SK-N-MC (cell line): ENCODE results near the gene XPO5.

ENCODE experiments used
- EZH2 ChIP-seq: fragments of 200-600 bp; sonication (generic); IDR thresholded peaks from one replicate; pipeline ENCODE4 v1.6.1; 2017; ENCODE audit warnings: antibody characterized with exemption
- FOXP2 ChIP-seq: optimal IDR thresholded peaks from 2 replicates; pipeline ENCODE3; 2011; ENCODE audit warnings: mild to moderate bottlenecking, moderate library complexity; ENCODE audit not compliant: insufficient read depth; ENCODE audit errors: extremely low read length, control extremely low read depth
- POLR2AphosphoS5 ChIP-seq: IDR thresholded peaks from 2 replicates; pipeline ENCODE4 v1.6.1; 2012; ENCODE audit warnings: mild to moderate bottlenecking, low read depth, low read length, borderline replicate concordance

- TF ChIP-seq EZH2 (no peak), POLR2AphosphoS5 (no peak), FOXP2 (no peak)
Measured at GRCh38 chr6:43544461-43544860, 31.4 kb downstream of the XPO5 start.
